BJ (cell line): ENCODE measurements around the gene OR8G1. TPM values are rescaled to one million over a fixed set of nuclear protein-coding genes. Genes with fewer than 3 reads are reported as not detected.

Source experiments
- CTCF ChIA-PET: fragments of 350-600 bp; formaldehyde crosslinking; extraction: SDS; loops from one replicate; lab custom pipeline; 2021; ENCODE audit warnings: antibody characterized with exemption, inconsistent platforms; lab: Yijun Ruan, JAX
- POLR2A ChIA-PET: fragments of 300-600 bp; sonication (Branson Sonifier 250); formaldehyde crosslinking; extraction: SDS; loops from one replicate; lab custom pipeline; 2021; ENCODE audit warnings: antibody characterized with exemption; lab: Charles Lee
- DNase-seq: peaks from one replicate; pipeline ENCODE4 v3.0.0-alpha.2; 2011; ENCODE audit warnings: low read depth
- H3K27me3 ChIP-seq: 2 replicates; pipeline ENCODE4 v1.6.0; 2011; ENCODE audit warnings: low read length; ENCODE audit not compliant: control insufficient read depth, insufficient read depth
- H3K36me3 ChIP-seq: 2 replicates; pipeline ENCODE4 v1.5.1; 2011; ENCODE audit warnings: low read length; ENCODE audit not compliant: control insufficient read depth, insufficient read depth
- H3K4me3 ChIP-seq: 2 replicates; pipeline ENCODE4 v1.5.1; 2011; ENCODE audit warnings: low read depth, mild to moderate bottlenecking, control low read depth, low read length
- polyA plus RNA-seq: library from polyadenylated mRNA; depleted of rRNA; stranded (reverse); fragments of >200 nt; gene quantifications from 2 replicates; pipeline ENCODE4 v1.2.3, GENCODE V29; 2011
- TF ChIP-seq, protein P1 (sequence below): IDR thresholded peaks from 2 replicates; pipeline ENCODE4 v1.5.1; 2011; ENCODE audit warnings: low read depth, mild to moderate bottlenecking, control low read depth, inconsistent platforms, low read length, moderate library complexity; ENCODE audit not compliant: insufficient read depth

Gene OR8G1
- polyA plus RNA-seq, 1 experiment = not detected

DNA sequence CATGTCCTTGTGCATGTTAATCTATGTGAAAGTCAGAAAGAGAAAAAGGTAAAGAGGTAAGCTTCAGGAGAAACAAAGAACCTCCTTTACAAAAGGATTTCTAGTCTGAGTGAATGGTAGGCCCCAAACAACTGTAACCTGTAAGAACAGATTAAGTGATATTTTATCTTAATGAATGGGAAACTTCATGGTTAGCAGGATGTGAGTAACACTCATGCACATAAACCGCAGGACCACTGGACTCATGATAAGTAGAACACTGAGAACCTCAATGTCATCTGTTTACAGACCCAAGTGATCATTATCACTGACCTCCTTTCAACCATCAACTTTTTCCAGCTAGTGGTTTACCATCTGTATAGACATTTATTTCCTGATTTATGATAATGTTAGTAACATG is 35.2 kb downstream of the OR8G1 start:
- H3K27me3 ChIP-seq = no peaks in the 10 kb centered on the region
- ChIA-PET POLR2A (no interaction called here), CTCF (no interaction called here)
- no peak overlapping the region for H3K4me3 ChIP-seq
- TF ChIP-seq, protein P1, sequence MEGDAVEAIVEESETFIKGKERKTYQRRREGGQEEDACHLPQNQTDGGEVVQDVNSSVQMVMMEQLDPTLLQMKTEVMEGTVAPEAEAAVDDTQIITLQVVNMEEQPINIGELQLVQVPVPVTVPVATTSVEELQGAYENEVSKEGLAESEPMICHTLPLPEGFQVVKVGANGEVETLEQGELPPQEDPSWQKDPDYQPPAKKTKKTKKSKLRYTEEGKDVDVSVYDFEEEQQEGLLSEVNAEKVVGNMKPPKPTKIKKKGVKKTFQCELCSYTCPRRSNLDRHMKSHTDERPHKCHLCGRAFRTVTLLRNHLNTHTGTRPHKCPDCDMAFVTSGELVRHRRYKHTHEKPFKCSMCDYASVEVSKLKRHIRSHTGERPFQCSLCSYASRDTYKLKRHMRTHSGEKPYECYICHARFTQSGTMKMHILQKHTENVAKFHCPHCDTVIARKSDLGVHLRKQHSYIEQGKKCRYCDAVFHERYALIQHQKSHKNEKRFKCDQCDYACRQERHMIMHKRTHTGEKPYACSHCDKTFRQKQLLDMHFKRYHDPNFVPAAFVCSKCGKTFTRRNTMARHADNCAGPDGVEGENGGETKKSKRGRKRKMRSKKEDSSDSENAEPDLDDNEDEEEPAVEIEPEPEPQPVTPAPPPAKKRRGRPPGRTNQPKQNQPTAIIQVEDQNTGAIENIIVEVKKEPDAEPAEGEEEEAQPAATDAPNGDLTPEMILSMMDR = no peak
- H3K36me3 ChIP-seq = no peaks in the 10 kb centered on the region
- no peak for DNase-seq

DNA sequence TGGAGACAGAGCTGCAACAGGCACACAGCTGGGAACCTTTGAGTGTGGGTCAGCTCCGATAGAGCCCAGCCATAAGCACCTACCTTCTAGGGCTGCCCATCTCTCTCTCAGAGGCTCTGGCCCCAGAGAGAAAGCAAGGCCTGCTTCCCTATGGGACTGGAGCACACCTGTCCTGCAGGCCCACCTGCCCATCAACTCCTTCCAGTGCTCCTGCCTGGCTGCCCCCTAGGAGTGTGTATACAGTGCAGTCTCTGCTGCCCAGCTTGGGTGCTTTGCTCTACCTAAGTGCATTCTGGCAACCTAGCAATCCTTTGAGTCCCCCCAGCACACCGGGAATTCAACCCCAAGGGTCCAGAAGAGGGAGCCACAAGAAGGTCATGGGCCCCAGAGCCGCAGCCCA is 36.3 kb downstream of the OR8G1 start:
- POLR2A ChIA-PET = no interaction called here
- CTCF ChIA-PET = no interaction called here
- DNase-seq = no peak

DNA sequence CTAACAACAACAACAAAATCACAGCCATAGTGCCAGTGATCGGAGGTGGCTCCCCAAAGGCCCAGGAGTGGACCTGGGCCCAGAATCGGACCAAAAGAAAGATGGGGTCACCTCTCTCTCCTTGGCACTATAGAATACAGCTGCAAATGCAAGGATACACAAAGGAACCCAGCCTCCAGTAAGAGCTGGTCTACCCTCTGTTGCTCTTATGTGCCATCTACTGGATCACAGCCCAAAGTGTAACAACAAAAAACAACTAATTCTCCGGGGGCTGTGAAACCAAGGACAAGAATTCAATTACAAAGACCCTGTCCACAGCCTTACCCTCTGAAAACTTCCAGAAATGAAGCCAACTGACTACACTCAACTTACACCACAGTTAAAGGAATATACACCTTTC is 36.9 kb downstream of the OR8G1 start:
- TF ChIP-seq, protein P1 = no peak
- no peak for DNase-seq
- Histone ChIP-seq H3K27me3 (no peaks in the 10 kb centered on the region), H3K4me3 (no peak overlapping the region), H3K36me3 (no peaks in the 10 kb centered on the region)
- ChIA-PET CTCF (no interaction called here), POLR2A (no interaction called here)

More for the DNA sequence above, 36.3 kb downstream of the OR8G1 start:
- Histone ChIP-seq H3K27me3 (no peaks in the 10 kb centered on the region), H3K36me3 (no peaks in the 10 kb centered on the region), H3K4me3 (no peak overlapping the region)
- TF ChIP-seq, protein P1 = no peak

DNA sequence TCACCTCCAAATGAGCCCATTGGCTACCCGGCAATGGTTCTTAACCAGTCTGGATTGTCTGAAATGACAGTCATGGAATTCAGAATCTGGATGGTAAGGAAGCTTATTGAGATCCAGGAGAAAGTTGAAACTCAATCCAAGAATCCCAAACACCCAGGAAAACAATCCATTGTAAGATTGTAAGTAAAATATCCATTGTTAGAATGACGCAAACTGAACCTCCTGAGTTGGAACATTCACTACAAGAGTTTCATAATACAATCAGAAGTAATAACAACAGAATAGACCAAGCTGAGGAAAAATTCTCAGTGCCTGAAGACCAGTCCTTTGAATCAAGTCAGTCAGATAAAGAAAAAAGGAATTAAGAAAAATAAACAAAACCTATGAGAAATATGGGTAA is 37.4 kb downstream of the OR8G1 start:
- TF ChIP-seq, protein P1 = no peak
- H3K27me3 ChIP-seq = no peaks in the 10 kb centered on the region
- H3K36me3 ChIP-seq = no peaks in the 10 kb centered on the region
- DNase-seq = no peak
- ChIA-PET CTCF (no interaction called here), POLR2A (no interaction called here)
- no peak overlapping the region for H3K4me3 ChIP-seq

DNA sequence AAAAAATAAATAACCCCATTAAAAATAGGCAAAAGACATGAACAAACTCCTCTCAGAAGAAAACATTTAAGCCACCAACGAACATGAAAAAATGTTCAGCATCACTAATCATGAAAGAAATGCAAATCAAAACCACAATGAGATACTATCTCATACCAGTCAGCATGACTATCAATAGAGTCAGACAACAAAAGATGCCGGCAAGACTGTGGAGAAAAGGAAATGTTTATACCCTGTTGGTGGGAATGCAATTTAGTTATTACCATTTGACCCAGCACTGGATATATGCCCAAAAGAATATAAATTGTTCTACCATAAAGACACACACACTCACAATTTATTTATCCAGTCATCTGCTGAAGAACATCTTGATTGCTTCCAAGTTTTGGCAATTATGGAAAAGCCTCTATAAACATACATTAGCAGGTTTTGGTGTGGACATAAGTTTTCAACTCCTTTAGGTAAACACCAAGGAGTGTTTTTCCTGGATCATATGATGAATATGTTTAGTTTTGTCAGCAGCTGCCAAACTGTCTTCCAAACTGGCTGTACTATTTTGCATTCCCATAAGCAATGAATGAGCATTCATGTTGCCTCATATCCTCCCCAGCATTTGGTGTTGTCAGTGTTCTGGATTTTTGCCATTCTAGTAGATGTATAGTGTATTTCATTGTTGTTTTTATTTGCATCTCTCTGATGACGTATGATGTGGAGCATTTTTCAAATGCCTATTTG is 44.9 kb downstream of the OR8G1 start:
- TF ChIP-seq, protein P1 = no peak
- DNase-seq = peak; percentile 24
- no peak overlapping the region for H3K4me3 ChIP-seq
- H3K36me3 ChIP-seq = no peaks in the 10 kb centered on the region
- ChIA-PET POLR2A (no interaction called here), CTCF (no interaction called here)
- no peaks in the 10 kb centered on the region for H3K27me3 ChIP-seq
